Measurements from ENCODE around the gene CMKLR1.

CMKLR1 gene

GRCh38 chr12:108360057-108360456, 20.9 kb upstream of the CMKLR1 start:
- ATAC-seq (ENCODE audit: insufficient read depth, low read depth) (no peak), DNase-seq (no peak)
- Histone ChIP-seq H3K4me2 (ENCODE audit: insufficient read depth, low read length) (no peak overlapping the region), H3K4me1 (ENCODE audit: insufficient read depth, low read length) (no peaks in the 10 kb centered on the region), H3K27ac (ENCODE audit: low read length) (no peak overlapping the region), H3K27me3 (ENCODE audit: insufficient read depth, low read length, poor library complexity) (no peaks in the 10 kb centered on the region), H2AFZ (ENCODE audit: low read depth, low read length) (no peak overlapping the region), H3K4me3 (ENCODE audit: low read depth in 1 of 2, low read length in 2 of 2) (no peak overlapping the region), H4K20me1 (ENCODE audit: insufficient read depth, low read length) (no peaks in the 10 kb centered on the region), H3K36me3 (ENCODE audit: insufficient read depth, low read length) (no peaks in the 10 kb centered on the region), H3K79me2 (ENCODE audit: insufficient read depth, low read length) (no peaks in the 10 kb centered on the region), H3K9me3 (ENCODE audit: insufficient read depth, low read length, severe bottlenecking) (no peaks in the 10 kb centered on the region), H3K9ac (ENCODE audit: low read depth, low read length) (no peak overlapping the region)
- TF ChIP-seq EZH2 (IDR thresholded peaks at IDR 0.05; ENCODE audit: borderline replicate concordance, low read depth, low read length, severe bottlenecking): no peak
- no peak for TF ChIP-seq CTCF (IDR thresholded peaks at IDR 0.05; ENCODE audit: borderline replicate concordance, extremely low read depth, low read length, poor library complexity, severe bottlenecking)

GRCh38 chr12:108358580-108358965, 19.5 kb upstream of the CMKLR1 start:
- Histone ChIP-seq H3K27me3 (ENCODE audit: insufficient read depth, low read length, poor library complexity) (no peaks in the 10 kb centered on the region), H3K4me3 (ENCODE audit: low read depth in 1 of 2, low read length in 2 of 2) (no peak overlapping the region), H3K4me1 (ENCODE audit: insufficient read depth, low read length) (no peaks in the 10 kb centered on the region), H4K20me1 (ENCODE audit: insufficient read depth, low read length) (no peaks in the 10 kb centered on the region), H3K9ac (ENCODE audit: low read depth, low read length) (no peak overlapping the region), H3K79me2 (ENCODE audit: insufficient read depth, low read length) (no peaks in the 10 kb centered on the region), H3K36me3 (ENCODE audit: insufficient read depth, low read length) (no peaks in the 10 kb centered on the region), H3K27ac (ENCODE audit: low read length) (no peak overlapping the region), H3K9me3 (ENCODE audit: insufficient read depth, low read length, severe bottlenecking) (no peaks in the 10 kb centered on the region), H2AFZ (ENCODE audit: low read depth, low read length) (no peak overlapping the region), H3K4me2 (ENCODE audit: insufficient read depth, low read length) (no peak overlapping the region)
- ATAC-seq (ENCODE audit: insufficient read depth, low read depth) (no peak), DNase-seq (no peak)
- TF ChIP-seq CTCF (IDR thresholded peaks at IDR 0.05; ENCODE audit: borderline replicate concordance, extremely low read depth, low read length, poor library complexity, severe bottlenecking) (no peak), EZH2 (IDR thresholded peaks at IDR 0.05; ENCODE audit: borderline replicate concordance, low read depth, low read length, severe bottlenecking) (no peak)

GRCh38 chr12:108357834-108358579, 18.9 kb upstream of the CMKLR1 start:
- Histone ChIP-seq H3K4me3 (ENCODE audit: low read depth in 1 of 2, low read length in 2 of 2) (no peak overlapping the region), H2AFZ (ENCODE audit: low read depth, low read length) (no peak overlapping the region), H3K4me2 (ENCODE audit: insufficient read depth, low read length) (no peak overlapping the region), H3K36me3 (ENCODE audit: insufficient read depth, low read length) (no peaks in the 10 kb centered on the region), H3K27ac (ENCODE audit: low read length) (no peak overlapping the region), H4K20me1 (ENCODE audit: insufficient read depth, low read length) (no peaks in the 10 kb centered on the region), H3K4me1 (ENCODE audit: insufficient read depth, low read length) (no peaks in the 10 kb centered on the region), H3K9me3 (ENCODE audit: insufficient read depth, low read length, severe bottlenecking) (no peaks in the 10 kb centered on the region), H3K79me2 (ENCODE audit: insufficient read depth, low read length) (no peaks in the 10 kb centered on the region), H3K27me3 (ENCODE audit: insufficient read depth, low read length, poor library complexity) (no peaks in the 10 kb centered on the region), H3K9ac (ENCODE audit: low read depth, low read length) (no peak overlapping the region)
- ATAC-seq (ENCODE audit: insufficient read depth, low read depth) (no peak), DNase-seq (no peak)
- TF ChIP-seq CTCF (IDR thresholded peaks at IDR 0.05; ENCODE audit: borderline replicate concordance, extremely low read depth, low read length, poor library complexity, severe bottlenecking): no peak
- TF ChIP-seq EZH2 (IDR thresholded peaks at IDR 0.05; ENCODE audit: borderline replicate concordance, low read depth, low read length, severe bottlenecking): no peak

All from DND-41 (cell line).